AG09309 (cell line): ENCODE data around the gene EPB41L4B.

Source experiments
- DNase-seq: peaks from one replicate; pipeline ENCODE4 v3.0.0-alpha.2; 2010; ENCODE audit warnings: low read depth
- H3K4me3 ChIP-seq: 2 replicates; pipeline ENCODE4 v1.5.1; 2011; ENCODE audit warnings: mild to moderate bottlenecking, low read depth, low read length, moderate library complexity; ENCODE audit not compliant: control insufficient read depth
- CTCF ChIP-seq: IDR thresholded peaks from 2 replicates; pipeline ENCODE4 v1.5.1; 2011; ENCODE audit warnings: mild to moderate bottlenecking, low read depth, low read length, inconsistent platforms; ENCODE audit not compliant: insufficient read depth, control insufficient read depth; ENCODE audit errors: missing control alignments

EPB41L4B gene

GRCh38 chr9:109179801-109180523 is 140.9 kb downstream of the EPB41L4B start:
- H3K4me3 ChIP-seq, result no peak overlapping the region
- TF ChIP-seq CTCF, result no peak
- no peak for DNase-seq

- DNase-seq, result no peak
- no peak overlapping the region for H3K4me3 ChIP-seq
- no peak for TF ChIP-seq CTCF
These were observed 143.9 kb downstream of the EPB41L4B start for GRCh38 chr9:109176963-109177362.

DNA sequence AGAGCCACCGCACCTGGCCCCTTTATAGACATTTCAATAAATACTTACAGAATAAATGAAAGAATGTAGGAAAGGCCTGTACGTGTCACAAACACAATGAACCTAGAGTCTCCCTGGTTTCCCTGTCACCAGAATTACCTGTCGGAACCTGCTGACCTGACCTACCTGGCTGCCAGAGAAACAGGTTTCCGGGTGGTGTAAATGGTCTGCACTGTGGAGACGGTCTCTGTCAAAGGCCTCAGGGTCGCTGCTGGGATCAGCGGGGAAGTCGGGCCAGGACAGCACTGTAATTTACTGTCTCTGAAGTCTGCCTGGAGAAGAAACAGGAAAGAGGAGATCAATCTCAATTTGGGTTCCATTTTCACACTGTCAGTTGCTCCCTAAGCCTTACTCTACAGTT is 144.5 kb downstream of the EPB41L4B start:
- H3K4me3 ChIP-seq, result no peak overlapping the region
- no peak for TF ChIP-seq CTCF

DNA sequence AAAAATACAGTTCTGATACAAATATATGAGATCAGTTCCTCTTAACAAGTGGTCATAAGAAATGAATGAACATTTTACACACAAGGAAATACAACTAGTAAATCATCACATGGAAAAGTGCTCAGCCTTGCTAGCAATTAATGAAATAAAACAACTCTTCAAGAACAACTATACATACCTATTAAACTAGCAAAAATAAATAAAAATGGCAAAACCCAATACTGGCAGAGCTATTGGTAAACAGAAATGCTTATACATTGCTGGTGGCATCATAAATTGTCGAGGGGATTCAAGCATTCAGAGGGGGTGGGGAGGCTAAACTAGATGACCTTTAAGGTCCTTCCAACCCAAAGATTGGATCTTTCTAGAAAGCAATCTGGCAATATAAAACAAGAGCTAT is 147.9 kb downstream of the EPB41L4B start:
- TF ChIP-seq CTCF, result no peak
- no peak for DNase-seq
- H3K4me3 ChIP-seq, result no peak overlapping the region

More for the DNA sequence above, 144.5 kb downstream of the EPB41L4B start:
- no peak for DNase-seq

GRCh38 chr9:109171926-109172325 is 148.9 kb downstream of the EPB41L4B start:
- DNase-seq, result peak; percentile 11

GRCh38 chr9:109168170-109168569 is 152.7 kb downstream of the EPB41L4B start:
- TF ChIP-seq CTCF, result no peak
- H3K4me3 ChIP-seq, result no peak overlapping the region
- DNase-seq, result no peak

More at GRCh38 chr9:109171926-109172325, 148.9 kb downstream of the EPB41L4B start:
- TF ChIP-seq CTCF, result no peak
- H3K4me3 ChIP-seq, result no peak overlapping the region

GRCh38 chr9:109167716-109168115 is 153.1 kb downstream of the EPB41L4B start:
- DNase-seq, result no peak
- no peak for TF ChIP-seq CTCF
- H3K4me3 ChIP-seq, result no peak overlapping the region
